Stimulated activated effector memory CD8-positive, alpha-beta T cell treated with anti-CD3 and anti-CD28 coated beads, Interleukin-12 subunit alpha, Interleukin-12 subunit beta, amount 100 ng/mL, for 72 hours (primary cell): ENCODE measurements around the gene NBPF1.
"Not testable (repeated sequence)": the region's sequence is repeated elsewhere in the genome, so short reads cannot be mapped to it uniquely, and the experiment has no call there.

Experiments
- ATAC-seq: fragments of 150-1000 bp; cut with Tn5 transposase; 2 replicates; pipeline ENCODE4 v1.10.0; 2021
- DNase-seq, 2 donors: peaks; one replicate each; pipeline ENCODE4 v3.0.0; 2021 to 2022; ENCODE audit warnings: low spot score in 2 of 2
- H3K27ac Mint-ChIP-seq: one replicate; pipeline ENCODE4 v1.8.0; 2022; ENCODE audit warnings: mild to moderate bottlenecking, mixed read lengths
- H3K36me3 Mint-ChIP-seq: one replicate; pipeline ENCODE4 v1.8.0; 2022; ENCODE audit warnings: mild to moderate bottlenecking, mixed read lengths
- H3K4me1 Mint-ChIP-seq: one replicate; pipeline ENCODE4 v1.8.0; 2022; ENCODE audit warnings: mixed read lengths
- H3K4me3 Mint-ChIP-seq: one replicate; pipeline ENCODE4 v1.8.0; 2022; ENCODE audit warnings: mild to moderate bottlenecking, mixed read lengths
- H3K9me3 Mint-ChIP-seq: one replicate; pipeline ENCODE4 v1.8.0; 2022; ENCODE audit warnings: mixed read lengths

The NBPF1 gene

DNA sequence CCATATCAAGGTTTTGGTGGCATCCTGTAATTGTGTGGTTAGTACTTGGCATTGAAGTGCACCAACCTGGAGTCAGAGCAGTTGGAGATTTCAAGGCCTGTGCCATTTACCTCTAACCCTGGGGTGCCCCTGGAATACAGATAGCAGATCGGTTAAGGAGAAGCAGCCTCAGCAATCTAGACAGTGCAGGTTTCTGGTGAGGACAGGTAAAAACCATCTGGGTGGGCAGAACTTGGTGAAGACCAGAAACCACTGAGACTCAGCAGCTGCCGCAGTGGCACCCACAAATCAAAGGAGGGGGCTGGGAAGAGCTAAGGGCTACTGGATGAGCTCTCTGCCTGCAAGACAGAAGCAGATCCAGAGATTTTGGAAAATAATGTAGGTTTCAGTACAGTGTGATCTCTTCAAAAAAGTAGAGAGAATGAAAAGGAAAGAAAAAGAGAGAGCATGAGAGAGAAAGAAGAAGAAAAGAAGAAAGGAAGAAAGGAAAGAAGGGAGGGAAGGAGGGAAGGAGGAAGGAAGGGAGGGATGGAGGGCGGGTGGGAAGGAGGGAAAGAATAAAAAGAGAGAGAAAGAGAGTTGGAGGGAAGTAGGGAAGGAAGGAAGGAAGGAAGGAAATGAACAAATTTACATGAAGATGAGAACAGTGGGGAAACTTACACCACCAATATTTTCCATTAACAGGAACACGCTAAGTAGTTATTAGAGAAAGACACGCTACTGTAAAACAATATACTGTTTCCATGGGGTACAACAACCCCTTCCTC lies 6.5 kb downstream of the NBPF1 start:
- not testable (repeated sequence) for H3K9me3 Mint-ChIP-seq, H3K4me3 Mint-ChIP-seq, DNase-seq, H3K36me3 Mint-ChIP-seq, H3K27ac Mint-ChIP-seq, H3K4me1 Mint-ChIP-seq
- peak; percentile 8 for ATAC-seq

- H3K27ac Mint-ChIP-seq: no peak overlapping the region
- H3K36me3 Mint-ChIP-seq: no peaks in the 10 kb centered on the region
- ATAC-seq: no peak
- H3K4me3 Mint-ChIP-seq: no peak overlapping the region
- no peaks in the 10 kb centered on the region for H3K4me1 Mint-ChIP-seq
- DNase-seq: no peak
- H3K9me3 Mint-ChIP-seq: no peaks in the 10 kb centered on the region
Observed at GRCh38 chr1:16605532-16606505, 7.5 kb downstream of the NBPF1 start.

- H3K36me3 Mint-ChIP-seq: no peaks in the 10 kb centered on the region
- DNase-seq (no peak), ATAC-seq (no peak)
- H3K4me3 Mint-ChIP-seq: no peak overlapping the region
- H3K4me1 Mint-ChIP-seq: no peaks in the 10 kb centered on the region
- no peak overlapping the region for H3K27ac Mint-ChIP-seq
- H3K9me3 Mint-ChIP-seq: no peaks in the 10 kb centered on the region
Observed at GRCh38 chr1:16605213-16605525, 8.2 kb downstream of the NBPF1 start.

- not testable (repeated sequence) for H3K9me3 Mint-ChIP-seq, ATAC-seq, H3K27ac Mint-ChIP-seq, DNase-seq, H3K4me3 Mint-ChIP-seq, H3K4me1 Mint-ChIP-seq, H3K36me3 Mint-ChIP-seq
Observed at GRCh38 chr1:16604514-16605212, 8.7 kb downstream of the NBPF1 start.

DNA sequence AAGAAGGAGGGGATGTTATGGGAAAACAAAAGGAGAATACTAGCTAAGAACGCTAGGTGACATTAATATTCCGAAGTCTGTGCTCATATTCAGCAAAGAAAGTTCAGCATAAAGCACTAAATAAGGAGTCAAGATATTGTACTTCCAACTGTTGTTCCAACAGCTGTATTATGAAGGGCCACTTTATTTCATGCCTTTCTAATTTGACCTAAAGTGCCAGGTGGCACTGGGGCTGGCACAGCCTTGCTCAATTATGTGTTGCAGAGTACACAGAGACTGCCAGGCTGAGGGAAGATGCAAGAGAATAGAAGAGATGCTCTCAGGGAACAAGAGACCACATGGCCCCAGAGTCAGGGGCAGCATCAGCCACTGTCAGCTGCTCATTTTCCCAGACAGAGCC lies 9.7 kb downstream of the NBPF1 start:
- not testable (repeated sequence) for H3K9me3 Mint-ChIP-seq, ATAC-seq, H3K4me1 Mint-ChIP-seq, H3K36me3 Mint-ChIP-seq, H3K4me3 Mint-ChIP-seq, DNase-seq, H3K27ac Mint-ChIP-seq

DNA sequence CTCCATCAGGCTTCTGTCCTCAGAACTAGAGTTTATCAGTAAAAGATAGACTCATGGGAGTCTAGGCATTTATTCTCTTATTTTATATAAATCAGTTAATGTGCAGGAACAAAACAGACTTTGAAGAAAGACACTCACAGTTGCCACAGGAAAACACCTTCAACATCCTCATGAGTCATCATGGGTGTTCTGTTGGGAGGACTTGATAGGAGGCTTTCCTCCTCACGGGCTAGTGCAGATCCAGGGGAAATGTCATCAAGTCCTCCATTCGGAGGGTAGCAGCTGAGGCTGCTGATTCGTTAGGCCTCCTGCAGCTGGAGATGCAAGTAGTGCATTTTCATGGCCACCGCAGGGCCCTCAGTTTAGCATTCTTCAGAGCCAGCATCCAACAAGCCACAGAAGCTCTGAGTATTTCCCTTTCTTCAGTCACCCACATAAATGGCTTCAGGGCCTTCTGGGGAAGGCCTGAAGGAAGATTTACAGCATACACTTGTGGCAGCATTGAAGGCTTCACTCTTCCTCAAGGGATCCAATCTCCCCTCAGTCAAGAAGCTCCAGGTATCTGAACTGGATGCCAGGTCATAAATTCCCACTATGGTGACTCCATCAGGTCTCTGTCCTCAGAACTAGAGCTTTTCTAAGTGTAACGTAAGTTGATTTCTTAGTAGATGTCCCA lies 10.9 kb downstream of the NBPF1 start:
- H3K36me3 Mint-ChIP-seq, H3K27ac Mint-ChIP-seq, H3K4me3 Mint-ChIP-seq, H3K9me3 Mint-ChIP-seq, H3K4me1 Mint-ChIP-seq, DNase-seq: not testable (repeated sequence)
- peak; percentile 54 for ATAC-seq

DNA sequence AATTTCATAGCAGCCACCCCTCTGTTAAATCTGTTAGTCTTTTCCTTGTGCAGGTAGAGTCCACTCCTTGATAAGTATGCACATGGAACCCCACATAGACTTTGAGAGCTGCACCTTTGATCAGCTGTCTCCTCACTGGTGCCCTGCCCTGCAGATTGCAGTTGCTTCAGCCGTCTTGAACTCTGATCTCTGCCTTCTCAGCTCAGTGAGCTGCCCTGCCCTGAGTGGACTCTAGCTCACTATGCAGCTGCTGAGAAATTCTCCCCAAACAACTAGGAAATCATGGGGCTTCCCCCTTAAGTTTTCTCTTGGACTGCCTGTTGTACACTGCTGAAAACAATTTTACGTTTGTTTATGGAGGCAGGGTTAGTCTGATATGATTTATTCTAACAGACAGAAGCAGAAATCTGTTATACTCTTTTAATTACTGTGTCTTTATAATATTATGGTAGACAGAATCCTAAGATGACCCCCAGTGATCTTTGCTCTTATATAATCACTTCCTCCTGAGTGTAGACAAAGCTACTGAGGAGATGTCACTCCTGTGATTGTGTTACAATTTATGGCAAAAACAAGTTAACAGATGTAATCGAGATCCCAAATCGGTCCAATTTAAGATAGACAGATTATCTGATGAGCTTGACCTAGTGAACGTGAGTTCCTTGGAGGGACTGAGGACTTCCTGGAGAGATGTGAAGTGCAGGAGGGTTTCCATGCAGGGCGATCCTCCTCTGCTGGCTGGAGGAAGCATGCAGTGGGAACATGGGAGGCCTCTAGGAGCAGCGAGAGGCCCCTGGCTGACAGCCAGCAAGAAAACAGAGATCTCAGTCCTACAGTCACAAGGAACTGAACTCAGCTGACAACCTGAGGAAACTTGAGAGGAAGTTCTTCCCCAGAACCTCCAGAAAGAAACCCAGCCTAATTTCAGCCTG lies 12.2 kb downstream of the NBPF1 start:
- H3K36me3 Mint-ChIP-seq, DNase-seq, H3K9me3 Mint-ChIP-seq, H3K27ac Mint-ChIP-seq, ATAC-seq, H3K4me1 Mint-ChIP-seq, H3K4me3 Mint-ChIP-seq: not testable (repeated sequence)

GRCh38 chr1:16599326-16599725 lies 14.0 kb downstream of the NBPF1 start:
- H3K4me3 Mint-ChIP-seq, DNase-seq, ATAC-seq, H3K9me3 Mint-ChIP-seq, H3K4me1 Mint-ChIP-seq, H3K36me3 Mint-ChIP-seq, H3K27ac Mint-ChIP-seq: not testable (repeated sequence)

DNA sequence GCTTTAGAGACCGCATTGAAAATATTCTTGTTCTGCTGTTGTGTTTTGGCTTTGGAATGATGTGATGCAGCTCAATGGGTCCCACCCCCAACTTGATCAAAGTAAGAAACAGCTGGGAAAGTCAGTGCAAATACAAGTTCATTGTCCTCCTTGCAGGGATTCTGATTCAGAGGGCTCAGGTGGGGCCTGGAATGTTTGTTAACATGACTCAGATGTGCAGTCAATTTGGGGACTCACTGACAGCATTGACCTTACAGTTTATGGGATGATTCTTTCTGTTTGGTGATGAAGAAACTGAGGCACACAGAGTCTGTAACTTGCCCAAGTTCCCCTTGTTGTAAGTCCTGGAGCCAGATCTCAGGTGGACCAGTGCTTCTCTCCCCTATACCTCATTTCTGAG lies 18.1 kb downstream of the NBPF1 start:
- ATAC-seq, H3K9me3 Mint-ChIP-seq, H3K4me3 Mint-ChIP-seq, H3K27ac Mint-ChIP-seq, H3K36me3 Mint-ChIP-seq, H3K4me1 Mint-ChIP-seq: not testable (repeated sequence)
- DNase-seq: peak in 1 of 2 donors; percentile 34

GRCh38 chr1:16591845-16592244 lies 21.5 kb downstream of the NBPF1 start:
- H3K27ac Mint-ChIP-seq, H3K9me3 Mint-ChIP-seq, H3K4me3 Mint-ChIP-seq: not testable (repeated sequence)

DNA sequence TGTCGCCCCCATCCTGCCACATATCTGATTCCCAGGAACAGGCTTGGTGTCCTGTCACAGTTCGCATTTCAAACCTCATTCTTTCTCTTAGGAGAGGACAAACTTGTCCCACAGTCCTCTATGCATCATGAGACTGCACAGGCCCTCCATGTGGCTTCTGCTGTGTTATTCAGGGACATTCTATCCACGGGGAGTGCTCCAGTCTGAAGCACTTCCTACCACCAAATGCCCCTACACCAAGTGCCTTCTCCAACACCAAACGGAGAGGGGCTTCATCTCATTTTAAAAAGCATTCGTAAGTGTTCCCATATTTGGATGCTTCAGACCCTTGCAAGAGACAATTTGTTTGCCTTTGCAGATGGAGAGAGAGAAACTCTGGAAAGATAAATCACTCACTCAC lies 25.3 kb downstream of the NBPF1 start:
- not testable (repeated sequence) for H3K4me1 Mint-ChIP-seq, H3K27ac Mint-ChIP-seq, H3K36me3 Mint-ChIP-seq, H3K9me3 Mint-ChIP-seq, ATAC-seq, H3K4me3 Mint-ChIP-seq
- DNase-seq: peak in 1 of 2 donors; percentile 47

More at GRCh38 chr1:16591845-16592244, 21.5 kb downstream of the NBPF1 start:
- not testable (repeated sequence) for H3K36me3 Mint-ChIP-seq, ATAC-seq, H3K4me1 Mint-ChIP-seq
- peak in 1 of 2 donors; percentile 53 for DNase-seq

DNA sequence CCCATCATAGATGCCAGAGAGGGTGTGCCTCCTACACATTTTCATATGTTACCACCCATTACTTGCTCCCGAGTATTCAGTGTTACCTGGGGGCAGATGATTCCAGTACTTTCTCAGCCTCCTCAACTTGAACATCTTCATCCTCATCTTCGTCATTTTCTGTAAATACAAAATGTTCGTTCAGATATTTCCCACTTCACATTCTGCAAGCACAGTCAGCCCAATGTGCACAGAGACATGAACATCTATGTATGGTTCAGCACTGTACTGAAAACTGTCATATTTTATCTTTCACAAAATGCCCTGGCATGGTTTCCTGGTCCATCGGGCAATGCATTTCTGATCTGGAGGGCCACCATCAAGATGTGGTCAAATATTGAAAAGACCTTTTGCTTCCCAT lies 25.7 kb downstream of the NBPF1 start:
- H3K9me3 Mint-ChIP-seq, H3K4me3 Mint-ChIP-seq, ATAC-seq, H3K36me3 Mint-ChIP-seq, H3K4me1 Mint-ChIP-seq, H3K27ac Mint-ChIP-seq: not testable (repeated sequence)
- peak in 1 of 2 donors; percentile 10 for DNase-seq

- not testable (repeated sequence) for H3K27ac Mint-ChIP-seq, DNase-seq, H3K9me3 Mint-ChIP-seq, H3K36me3 Mint-ChIP-seq, H3K4me1 Mint-ChIP-seq, H3K4me3 Mint-ChIP-seq, ATAC-seq
Observed at GRCh38 chr1:16565324-16565723, 48.0 kb downstream of the NBPF1 start.

GRCh38 chr1:16561035-16561434 lies 52.3 kb downstream of the NBPF1 start:
- H3K4me1 Mint-ChIP-seq, H3K27ac Mint-ChIP-seq, H3K36me3 Mint-ChIP-seq, DNase-seq, H3K4me3 Mint-ChIP-seq, H3K9me3 Mint-ChIP-seq, ATAC-seq: not testable (repeated sequence)
